GM18868 (cell line): ENCODE data around the gene FIG4.
"Not testable (repeated sequence)": the region's sequence is repeated elsewhere in the genome, so short reads cannot be mapped to it uniquely, and the experiment has no call there.

Source experiments
- ATAC-seq: cut with Tn5 transposase; IDR thresholded peaks from one replicate; pipeline ENCODE4 v1.9.1; 2021; ENCODE audit warnings: mild to moderate bottlenecking, moderate library complexity; ENCODE audit not compliant: unreplicated experiment

Gene FIG4

GRCh38 chr6:109841869-109842268 is 150.8 kb downstream of the FIG4 start:
- no peak for ATAC-seq

- no peak for ATAC-seq
These were observed 161.6 kb downstream of the FIG4 start for GRCh38 chr6:109852713-109853112.

GRCh38 chr6:109853426-109853825 is 162.3 kb downstream of the FIG4 start:
- ATAC-seq, result no peak

- no peak for ATAC-seq
These were observed 162.9 kb downstream of the FIG4 start for GRCh38 chr6:109853951-109854350.

- ATAC-seq, result no peak
These were observed 163.6 kb downstream of the FIG4 start for GRCh38 chr6:109854541-109855308.

GRCh38 chr6:109855476-109856040 is 164.5 kb downstream of the FIG4 start:
- not testable (repeated sequence) for ATAC-seq

GRCh38 chr6:109861946-109862345 is 170.8 kb downstream of the FIG4 start:
- no peak for ATAC-seq

- no peak for ATAC-seq
These were observed 173.0 kb downstream of the FIG4 start for GRCh38 chr6:109864050-109864449.

- ATAC-seq, result no peak
These were observed 174.9 kb downstream of the FIG4 start for GRCh38 chr6:109865968-109866367.

- ATAC-seq, result no peak
These were observed 176.2 kb downstream of the FIG4 start for GRCh38 chr6:109867009-109867969.

GRCh38 chr6:109867970-109868358 is 176.9 kb downstream of the FIG4 start:
- no peak for ATAC-seq

- not testable (repeated sequence) for ATAC-seq
These were observed 178.4 kb downstream of the FIG4 start for GRCh38 chr6:109869398-109870088.

- no peak for ATAC-seq
These were observed 179.0 kb downstream of the FIG4 start for GRCh38 chr6:109870089-109870410.

GRCh38 chr6:109872549-109872948 is 181.5 kb downstream of the FIG4 start:
- ATAC-seq, result no peak

- ATAC-seq, result no peak
These were observed 182.0 kb downstream of the FIG4 start for GRCh38 chr6:109872968-109873545.

- no peak for ATAC-seq
These were observed 183.0 kb downstream of the FIG4 start for GRCh38 chr6:109874086-109874485.

GRCh38 chr6:109874621-109875020 is 183.5 kb downstream of the FIG4 start:
- ATAC-seq, result no peak
